Sigmoid colon (tissue), 7 donors: ENCODE measurements around the gene LMAN2L. TPM values are rescaled to one million over a fixed set of nuclear protein-coding genes. Genes with fewer than 3 reads are reported as not detected.

Experiments used
- DNase-seq: peaks from one replicate; pipeline ENCODE4 v3.0.0-alpha.2; 2019
- H3K27ac ChIP-seq, 4 donors: fragments of 200-600 bp; sonication (generic); one replicate each; pipeline ENCODE4 v1.5.1; 2016 to 2019; ENCODE audit warnings: mild to moderate bottlenecking in 1 of 4
- H3K27me3 ChIP-seq, 3 donors: fragments of 200-600 bp; sonication (generic); one replicate each; pipeline ENCODE4 v1.5.1; 2019; ENCODE audit warnings: mild to moderate bottlenecking in 1 of 3
- H3K36me3 ChIP-seq, 4 donors: fragments of 200-600 bp; sonication (generic); one replicate each; pipeline ENCODE4 v1.5.1; 2016 to 2019
- H3K4me1 ChIP-seq, 4 donors: fragments of 200-600 bp; sonication (generic); one replicate each; pipeline ENCODE4 v1.5.1; 2017 to 2019
- H3K4me3 ChIP-seq, 4 donors: fragments of 200-600 bp; sonication (generic); one replicate each; pipeline ENCODE4 v1.5.1; 2017 to 2019; ENCODE audit warnings: mild to moderate bottlenecking in 2 of 4, moderate library complexity in 1 of 4
- H3K9me3 ChIP-seq, 4 donors: fragments of 200-600 bp in 3 of 4; sonication (generic) in 3 of 4; one replicate each; pipeline versions ENCODE4 v1.5.1 to v1.6.1; 2013 to 2019
- EP300 ChIP-seq, 4 donors: sonication (generic); formaldehyde crosslinking; IDR thresholded peaks; one replicate each; pipeline ENCODE4 v1.6.1; 2017; ENCODE audit warnings: antibody characterized with exemption in 4 of 4
- POLR2A ChIP-seq, 2 donors: fragments of 450-650 bp; IDR thresholded peaks; one replicate each; pipeline ENCODE4 v1.6.1; 2016; ENCODE audit warnings: antibody characterized with exemption in 2 of 2, mild to moderate bottlenecking in 2 of 2, moderate library complexity in 2 of 2
- POLR2AphosphoS5 ChIP-seq, 4 donors: sonication (generic); formaldehyde crosslinking; IDR thresholded peaks; one replicate each; pipeline ENCODE4 v1.6.1; 2017; ENCODE audit warnings: antibody characterized with exemption in 4 of 4
- WGBS, 2 donors: extraction: QIAGEN DNeasy Blood & Tissue Kit; methylation state at CpG; one replicate each; pipeline ENCODE4 v1.1.7; 2013; 5-methylcytosine and 5-hydroxymethylcytosine counted together
- intact Hi-C: fragments of 100-400 bp; cut with DNase I; formaldehyde crosslinking; loops from one replicate; pipeline ENCODE4 v1.15.1; 2023
- polyA plus RNA-seq, 3 donors: library from polyadenylated mRNA; stranded (reverse); fragments of 200-250 nt; gene quantifications; one replicate each; pipeline ENCODE4 v1.2.3, GENCODE V29; 2013
- total RNA-seq, 4 donors: library from RNA; depleted of rRNA; stranded (reverse); fragments of >200 nt; gene quantifications; one replicate each; pipeline ENCODE4 v1.1.0, GENCODE V29; 2016
- TF ChIP-seq, protein P1 (sequence below), 4 experiments: fragments of 450-650 bp in 3 of 4; fragments of 200-600 bp in 1 of 4; IDR thresholded peaks; one replicate each; pipeline ENCODE4 v1.5.1; 2016 to 2019; ENCODE audit warnings: antibody characterized with exemption in 4 of 4, mild to moderate bottlenecking in 3 of 4, moderate library complexity in 2 of 4
- donor health status: healthy with polysubstance abuse.
- donor health status: Bipolar disorder and iron deficiency.
- donor health status: healthy.

LMAN2L gene
- total and polyA plus RNA-seq, 7 donors: 3.6 to 23.2 (median 14.0) TPM

GRCh38 chr2:96694279-96694678 is 45.6 kb downstream of the LMAN2L start:
- no peak for DNase-seq
- no peak for TF ChIP-seq POLR2A (IDR thresholded peaks at IDR 0.05)
- TF ChIP-seq, protein P1, sequence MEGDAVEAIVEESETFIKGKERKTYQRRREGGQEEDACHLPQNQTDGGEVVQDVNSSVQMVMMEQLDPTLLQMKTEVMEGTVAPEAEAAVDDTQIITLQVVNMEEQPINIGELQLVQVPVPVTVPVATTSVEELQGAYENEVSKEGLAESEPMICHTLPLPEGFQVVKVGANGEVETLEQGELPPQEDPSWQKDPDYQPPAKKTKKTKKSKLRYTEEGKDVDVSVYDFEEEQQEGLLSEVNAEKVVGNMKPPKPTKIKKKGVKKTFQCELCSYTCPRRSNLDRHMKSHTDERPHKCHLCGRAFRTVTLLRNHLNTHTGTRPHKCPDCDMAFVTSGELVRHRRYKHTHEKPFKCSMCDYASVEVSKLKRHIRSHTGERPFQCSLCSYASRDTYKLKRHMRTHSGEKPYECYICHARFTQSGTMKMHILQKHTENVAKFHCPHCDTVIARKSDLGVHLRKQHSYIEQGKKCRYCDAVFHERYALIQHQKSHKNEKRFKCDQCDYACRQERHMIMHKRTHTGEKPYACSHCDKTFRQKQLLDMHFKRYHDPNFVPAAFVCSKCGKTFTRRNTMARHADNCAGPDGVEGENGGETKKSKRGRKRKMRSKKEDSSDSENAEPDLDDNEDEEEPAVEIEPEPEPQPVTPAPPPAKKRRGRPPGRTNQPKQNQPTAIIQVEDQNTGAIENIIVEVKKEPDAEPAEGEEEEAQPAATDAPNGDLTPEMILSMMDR (IDR thresholded peaks at IDR 0.05): no peak
- no peak for TF ChIP-seq EP300 (IDR thresholded peaks at IDR 0.05)
- no peak for TF ChIP-seq POLR2AphosphoS5 (IDR thresholded peaks at IDR 0.05)
- no peak overlapping the region for H3K27ac ChIP-seq
- no peaks in the 10 kb centered on the region for H3K27me3 ChIP-seq
- no peaks in the 10 kb centered on the region for H3K4me1 ChIP-seq
- H3K4me3 ChIP-seq: no peak overlapping the region
- no peaks in the 10 kb centered on the region for H3K9me3 ChIP-seq
- intact Hi-C loops: no loop called here
- WGBS, 2 donors: 90 to 91% methylated on average over 8 of the region's 8 CpGs
- no peaks in the 10 kb centered on the region for H3K36me3 ChIP-seq

DNA sequence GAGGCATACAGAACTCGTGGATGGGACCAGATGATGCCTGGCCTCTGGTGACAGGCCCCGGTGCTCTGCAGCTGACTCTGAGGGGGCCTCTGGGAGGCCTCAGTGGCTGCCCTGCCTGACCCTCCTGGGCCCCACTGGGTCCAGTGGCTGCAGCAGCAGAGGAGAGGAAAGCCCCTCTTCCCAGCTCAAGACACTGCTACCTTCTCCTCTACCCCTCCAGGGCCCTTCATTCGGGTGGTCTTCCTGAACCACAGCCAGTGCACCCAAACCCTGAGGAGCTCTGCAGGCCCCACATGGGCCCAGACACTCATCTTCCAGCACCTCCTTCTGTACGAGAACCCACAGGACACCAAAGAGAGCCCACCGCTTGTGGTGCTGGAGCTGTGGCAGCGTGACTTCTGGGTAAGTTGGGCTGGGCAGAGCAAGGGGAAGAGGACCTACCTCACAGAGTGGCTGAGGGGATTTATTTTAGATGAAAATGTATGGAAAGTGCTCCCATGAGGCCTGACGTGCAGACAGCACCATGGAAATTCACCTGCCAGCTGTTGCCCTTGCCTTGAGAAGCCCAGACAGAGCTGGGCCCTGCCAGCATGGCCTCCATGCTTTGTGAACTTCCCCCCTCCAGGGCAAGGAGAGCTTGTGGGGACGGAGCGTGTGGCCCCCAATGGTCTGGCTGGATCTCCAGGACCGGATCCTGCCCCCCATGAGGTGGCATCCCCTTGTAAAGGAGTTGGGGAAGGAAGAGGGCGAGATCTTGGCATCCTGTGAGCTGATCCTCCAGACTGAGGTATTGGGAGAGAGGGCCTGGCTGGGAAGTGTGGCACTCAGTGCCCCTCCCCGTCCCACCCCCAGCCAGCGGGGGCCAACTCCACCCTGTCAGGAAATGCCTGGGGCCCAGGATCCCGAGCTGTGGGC is 46.3 kb downstream of the LMAN2L start:
- no peak overlapping the region for H3K4me3 ChIP-seq
- H3K9me3 ChIP-seq: no peaks in the 10 kb centered on the region
- WGBS, 2 donors: 81 to 86% methylated on average over 14 of the region's 14 CpGs
- no peaks in the 10 kb centered on the region for H3K36me3 ChIP-seq
- H3K4me1 ChIP-seq: no peaks in the 10 kb centered on the region
- H3K27me3 ChIP-seq: no peaks in the 10 kb centered on the region
- no peak overlapping the region for H3K27ac ChIP-seq
- intact Hi-C loops: no loop called here
- TF ChIP-seq POLR2A (IDR thresholded peaks at IDR 0.05) (no peak), POLR2AphosphoS5 (IDR thresholded peaks at IDR 0.05) (no peak)
- TF ChIP-seq, protein P1 (IDR thresholded peaks at IDR 0.05): no peak
- DNase-seq: peak; percentile 57

DNA sequence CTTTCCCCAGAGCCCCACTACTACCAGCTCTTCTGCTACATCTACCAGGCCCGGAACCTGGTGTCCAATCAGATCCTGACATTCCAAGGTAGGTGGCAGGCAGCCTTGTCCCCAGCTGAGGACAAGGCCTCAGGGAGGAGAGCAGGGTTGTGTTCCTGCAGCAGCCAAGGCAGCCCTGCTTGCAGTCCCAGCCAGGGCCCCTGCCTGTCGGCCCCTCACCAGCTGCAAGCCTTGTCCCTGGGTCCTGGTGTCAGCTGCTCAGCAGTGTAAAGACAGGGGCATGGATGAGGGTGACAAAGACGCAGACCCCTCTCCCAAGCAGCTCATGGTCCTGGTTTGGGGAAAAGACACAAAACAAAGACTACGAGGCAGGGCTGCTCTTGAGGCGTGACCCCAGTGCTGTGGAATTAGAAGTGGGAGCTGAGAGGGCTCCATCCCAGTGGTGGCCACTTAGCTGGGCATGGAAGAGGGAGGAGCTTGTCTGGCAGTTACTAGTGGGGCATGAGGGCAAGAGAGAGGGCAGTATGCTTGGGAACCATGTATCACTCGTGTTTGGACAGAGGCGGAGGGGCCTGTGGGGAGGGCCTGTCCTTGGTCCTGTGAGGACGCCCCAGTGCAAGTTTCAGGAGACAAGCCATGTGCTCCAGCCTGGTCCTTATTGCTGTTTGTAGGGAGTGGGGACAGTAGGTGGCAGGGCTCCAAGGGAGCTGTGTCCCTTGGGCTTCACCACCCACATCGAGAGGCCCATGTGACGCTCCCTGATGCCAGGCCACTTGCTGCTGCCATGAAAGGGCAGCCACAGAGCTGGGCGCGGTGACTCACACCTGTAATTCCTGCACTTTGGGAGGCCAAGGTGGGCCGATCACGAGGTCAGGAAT is 47.5 kb downstream of the LMAN2L start:
- DNase-seq: peak; percentile 50
- no peaks in the 10 kb centered on the region for H3K36me3 ChIP-seq
- no peaks in the 10 kb centered on the region for H3K9me3 ChIP-seq
- H3K4me1 ChIP-seq: no peaks in the 10 kb centered on the region
- H3K27ac ChIP-seq: no peak overlapping the region
- no peak for TF ChIP-seq EP300 (IDR thresholded peaks at IDR 0.05)
- TF ChIP-seq POLR2A (IDR thresholded peaks at IDR 0.05): no peak
- TF ChIP-seq, protein P1 (IDR thresholded peaks at IDR 0.05): no peak
- no peak for TF ChIP-seq POLR2AphosphoS5 (IDR thresholded peaks at IDR 0.05)
- peaks cover 0 to under 1% (median 0%) of the 10 kb centered on the region in 3 donors for H3K27me3 ChIP-seq
- WGBS, 2 donors: 89 to 93% methylated on average over 14 of the region's 14 CpGs
- intact Hi-C loops: no loop called here
- no peak overlapping the region for H3K4me3 ChIP-seq

- no peak overlapping the region for H3K4me3 ChIP-seq
- H3K27ac ChIP-seq: no peak overlapping the region
- no peaks in the 10 kb centered on the region for H3K36me3 ChIP-seq
- no peaks in the 10 kb centered on the region for H3K9me3 ChIP-seq
- intact Hi-C loops: no loop called here
- peaks cover 0 to under 1% (median 0%) of the 10 kb centered on the region in 4 donors for H3K4me1 ChIP-seq
- peaks cover 0 to 10% (median 0%) of the 10 kb centered on the region in 3 donors for H3K27me3 ChIP-seq
- WGBS, 2 donors: 95 to 96% methylated on average over 30 of the region's 30 CpGs
- DNase-seq: peak; percentile 60
- TF ChIP-seq, protein P1 (IDR thresholded peaks at IDR 0.05): no peak
- TF ChIP-seq POLR2A (IDR thresholded peaks at IDR 0.05): no peak
- TF ChIP-seq POLR2AphosphoS5 (IDR thresholded peaks at IDR 0.05): no peak
- TF ChIP-seq EP300 (IDR thresholded peaks at IDR 0.05): no peak
Observed at GRCh38 chr2:96691022-96691612, 48.7 kb downstream of the LMAN2L start.
